ENCODE data around the gene MAX.
"Not testable (repeated sequence)": the region's sequence is repeated elsewhere in the genome, so short reads cannot be mapped to it uniquely, and the experiment has no call there.

MAX gene

DNA sequence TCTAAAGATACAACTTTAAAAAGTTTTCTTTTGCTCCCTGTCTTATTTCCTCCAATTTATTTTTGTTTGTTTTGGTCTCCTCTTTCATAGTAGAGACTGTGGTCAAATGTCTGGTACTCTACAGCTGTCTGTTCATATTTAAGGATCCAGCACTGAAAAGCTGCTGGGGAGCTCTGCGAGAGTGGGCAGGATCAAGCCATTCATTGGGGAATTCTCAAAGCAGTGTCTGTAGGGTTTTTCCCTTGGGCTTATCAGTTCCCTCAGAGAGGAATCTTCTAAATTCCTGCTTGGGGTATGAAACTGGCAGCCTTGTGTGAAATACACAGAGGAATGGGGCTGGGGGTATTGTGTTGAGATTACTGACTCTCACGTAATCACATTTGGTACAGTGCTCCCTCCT lies 63.4 kb downstream of the MAX start:
- DNase-seq (ENCODE audit: low read depth in 2 of 2) = no peak

GRCh38 chr14:65035049-65035448 lies 67.3 kb downstream of the MAX start:
- DNase-seq (ENCODE audit: low read depth in 2 of 2) = no peak

DNA sequence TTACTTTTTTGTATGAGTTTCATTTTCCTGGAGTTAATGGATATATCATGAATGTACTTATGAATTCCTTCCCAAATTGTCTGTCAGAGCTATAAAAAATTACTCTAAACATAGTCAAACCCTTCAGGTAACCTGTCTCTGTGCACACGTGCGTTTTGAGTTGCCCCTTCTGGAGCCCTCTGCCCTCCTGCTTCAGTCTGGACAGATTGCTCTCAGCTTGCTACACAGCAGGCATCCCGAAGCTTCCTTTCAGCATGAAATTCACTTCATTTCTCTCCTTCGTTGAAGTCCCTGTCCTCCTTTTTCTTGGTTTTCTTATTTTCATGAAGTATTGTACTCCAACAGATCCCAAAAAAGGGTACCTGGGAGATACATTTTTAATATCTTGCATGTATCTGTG lies 68.3 kb downstream of the MAX start:
- DNase-seq (ENCODE audit: low read depth in 2 of 2) = no peak

- no peak for DNase-seq (ENCODE audit: low read depth in 2 of 2)
Observed at GRCh38 chr14:65033181-65033580, 69.1 kb downstream of the MAX start.

GRCh38 chr14:65032319-65032718 lies 70.0 kb downstream of the MAX start:
- no peak for DNase-seq (ENCODE audit: low read depth in 2 of 2)

DNA sequence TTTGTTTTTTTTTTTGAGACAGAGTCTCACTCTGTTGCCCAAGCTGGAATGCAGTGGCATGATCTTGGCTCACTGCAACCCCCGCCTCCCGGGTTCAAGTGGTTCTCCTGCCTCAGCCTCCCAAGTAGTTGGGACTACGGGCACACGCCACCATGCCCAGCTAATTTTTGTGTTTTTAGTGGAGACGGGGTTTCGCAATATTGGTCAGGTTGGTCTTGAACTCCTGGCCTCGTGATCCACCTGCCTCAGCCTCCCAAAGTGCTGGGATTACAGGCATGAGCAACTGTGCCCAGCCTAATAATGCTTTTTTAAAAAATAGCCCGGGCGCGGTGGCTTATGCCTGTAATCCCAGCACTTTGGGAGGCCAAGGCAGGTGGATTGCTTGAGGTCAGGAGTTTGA lies 71.0 kb downstream of the MAX start:
- not testable (repeated sequence) for DNase-seq (ENCODE audit: low read depth in 2 of 2)

DNA sequence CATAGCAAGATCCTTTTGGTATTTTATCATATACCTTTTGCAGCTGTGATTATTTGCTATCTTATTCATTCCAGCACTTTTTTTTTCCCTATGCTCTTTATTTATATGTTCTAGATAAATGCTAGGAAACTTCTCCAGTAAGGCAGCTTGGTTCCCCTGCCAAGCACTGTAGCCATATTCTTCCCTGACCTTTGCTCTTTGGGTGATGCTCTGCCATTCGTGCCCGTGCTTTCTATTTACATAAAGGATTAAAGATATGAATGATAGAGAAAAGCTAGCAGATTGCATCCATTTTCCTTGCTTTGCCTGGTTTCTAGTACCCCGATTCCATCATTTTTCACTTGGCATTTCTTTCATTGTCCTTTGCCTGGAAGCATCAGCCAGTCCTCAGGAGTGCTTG lies 73.4 kb downstream of the MAX start:
- no peak for DNase-seq (ENCODE audit: low read depth in 2 of 2)

DNA sequence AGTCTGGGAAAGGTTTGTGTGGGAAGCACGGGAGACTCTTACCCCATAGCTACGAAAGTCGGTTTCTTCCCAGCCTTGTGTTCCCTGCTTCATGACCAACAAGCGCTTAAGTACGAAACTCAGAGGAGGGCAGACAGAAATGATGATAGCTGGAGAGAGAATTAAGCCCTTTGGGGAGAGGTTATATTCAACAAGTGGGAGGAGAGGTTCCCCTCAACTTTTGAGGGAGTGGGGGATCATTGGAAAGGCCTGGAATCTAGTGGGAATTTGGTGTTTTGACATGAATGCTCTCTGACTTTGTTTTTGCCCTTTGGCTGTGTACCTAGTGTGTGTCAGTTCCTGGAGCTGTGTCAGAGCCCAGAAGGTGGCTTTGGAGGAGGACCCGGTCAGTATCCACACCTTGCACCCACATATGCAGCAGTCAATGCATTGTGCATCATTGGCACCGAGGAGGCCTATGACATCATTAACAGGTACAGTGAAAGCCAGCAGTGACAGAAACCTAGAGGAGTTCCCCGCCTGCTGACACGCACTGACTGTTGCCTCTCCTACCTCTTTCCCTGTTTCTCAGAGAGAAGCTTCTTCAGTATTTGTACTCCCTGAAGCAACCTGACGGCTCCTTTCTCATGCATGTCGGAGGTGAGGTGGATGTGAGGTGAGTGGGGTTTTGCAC lies 75.1 kb downstream of the MAX start:
- DNase-seq (ENCODE audit: low read depth in 2 of 2) = no peak

DNA sequence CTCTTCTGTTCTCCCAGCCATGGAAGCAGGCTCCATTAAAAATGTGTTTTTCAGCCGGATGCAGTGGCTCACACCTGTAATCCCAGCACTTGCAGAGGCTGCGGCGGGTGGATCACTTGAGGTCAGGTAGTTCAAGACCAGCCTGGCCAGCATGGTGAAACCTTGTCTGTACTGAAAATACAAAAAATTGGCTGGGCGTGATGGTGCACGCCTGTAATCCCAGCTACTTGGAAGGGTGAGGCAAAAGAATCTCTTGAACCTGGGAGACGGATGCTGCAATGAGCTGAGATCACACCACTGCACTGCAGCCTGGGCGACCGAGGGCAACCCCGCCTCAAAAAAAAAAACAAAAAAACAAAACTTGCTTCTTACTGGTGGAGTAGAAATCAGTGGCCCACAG lies 75.8 kb downstream of the MAX start:
- no peak for DNase-seq (ENCODE audit: low read depth in 2 of 2)

- no peak for DNase-seq (ENCODE audit: low read depth in 2 of 2)
Observed at GRCh38 chr14:65025818-65026217, 76.5 kb downstream of the MAX start.

Data from stimulated activated CD4-positive, alpha-beta T cell treated with anti-CD3 and anti-CD28 coated beads, Interleukin-15, amount 100 ng/mL, for 48 hours (primary cell).